HS-27A (cell line): ENCODE results near the gene LRMDA.

Experiments used
- DNase-seq: peaks from one replicate; pipeline ENCODE4 v3.0.0-alpha.2; 2012; ENCODE audit warnings: low read depth, missing footprints

Gene LRMDA

GRCh38 chr10:75449382-75450074 lies 18.1 kb downstream of the LRMDA start:
- no peak for DNase-seq

- DNase-seq = no peak
Measured at GRCh38 chr10:75450075-75450445, 18.6 kb downstream of the LRMDA start.

GRCh38 chr10:75450644-75451640 lies 19.5 kb downstream of the LRMDA start:
- DNase-seq = no peak

- DNase-seq = no peak
Measured at GRCh38 chr10:75451831-75452230, 20.4 kb downstream of the LRMDA start.

- no peak for DNase-seq
Measured at GRCh38 chr10:75452997-75453396, 21.6 kb downstream of the LRMDA start.

- no peak for DNase-seq
Measured at GRCh38 chr10:75456122-75456521, 24.7 kb downstream of the LRMDA start.

GRCh38 chr10:75460059-75460458 lies 28.6 kb downstream of the LRMDA start:
- no peak for DNase-seq

- DNase-seq = no peak
Measured at GRCh38 chr10:75461672-75462649, 30.5 kb downstream of the LRMDA start.

GRCh38 chr10:75462865-75463264 lies 31.4 kb downstream of the LRMDA start:
- DNase-seq = no peak

- DNase-seq = no peak
Measured at GRCh38 chr10:75464478-75465449, 33.3 kb downstream of the LRMDA start.

- no peak for DNase-seq
Measured at GRCh38 chr10:75465450-75465827, 34.0 kb downstream of the LRMDA start.

- DNase-seq = no peak
Measured at GRCh38 chr10:75466001-75466400, 34.6 kb downstream of the LRMDA start.

- DNase-seq = no peak
Measured at GRCh38 chr10:75466886-75467285, 35.5 kb downstream of the LRMDA start.

GRCh38 chr10:75468612-75469005 lies 37.2 kb downstream of the LRMDA start:
- DNase-seq = no peak

GRCh38 chr10:75469006-75469616 lies 37.7 kb downstream of the LRMDA start:
- DNase-seq = no peak

GRCh38 chr10:75470901-75471300 lies 39.5 kb downstream of the LRMDA start:
- no peak for DNase-seq

- no peak for DNase-seq
Measured at GRCh38 chr10:75472685-75473084, 41.3 kb downstream of the LRMDA start.

GRCh38 chr10:75474106-75474505 lies 42.7 kb downstream of the LRMDA start:
- no peak for DNase-seq

- DNase-seq = no peak
Measured at GRCh38 chr10:75475460-75476182, 44.2 kb downstream of the LRMDA start.

GRCh38 chr10:75476569-75476968 lies 45.1 kb downstream of the LRMDA start:
- no peak for DNase-seq
